Activated CD8-positive, alpha-beta T cell treated with anti-CD3 and anti-CD28 coated beads for 36 hours (primary cell): ENCODE measurements around the gene MSMP. TPM values are rescaled to one million over a fixed set of nuclear protein-coding genes. Genes with fewer than 3 reads are reported as not detected.

Experiments used
- ATAC-seq: fragments of 200-7000 bp; cut with Tn5 transposase; one replicate; pipeline ENCODE4 v1.10.0; 2021; ENCODE audit warnings: mild to moderate bottlenecking, moderate library complexity
- CTCF ChIA-PET: fragments of 350-600 bp; sonication (Branson Sonifier 250); formaldehyde crosslinking; loops from one replicate; lab custom pipeline; 2021; ENCODE audit warnings: antibody characterized with exemption; lab: Charles Lee
- POLR2A ChIA-PET: fragments of 350-600 bp; sonication (Branson Sonifier 250); formaldehyde crosslinking; loops from one replicate; lab custom pipeline; 2021; ENCODE audit warnings: antibody characterized with exemption; lab: Charles Lee
- DNase-seq: peaks from one replicate; pipeline ENCODE4 v3.0.0-alpha.2; 2020
- H3K27ac Mint-ChIP-seq: one replicate; pipeline ENCODE4 v1.8.0; 2021; ENCODE audit warnings: mild to moderate bottlenecking, mixed read lengths
- H3K27me3 Mint-ChIP-seq: one replicate; pipeline ENCODE4 v1.8.0; 2021; ENCODE audit warnings: mixed read lengths
- H3K36me3 Mint-ChIP-seq: one replicate; pipeline ENCODE4 v1.8.0; 2021; ENCODE audit warnings: low read depth, mixed read lengths
- H3K4me1 Mint-ChIP-seq: one replicate; pipeline ENCODE4 v1.8.0; 2021; ENCODE audit warnings: low read depth, mixed read lengths
- H3K4me3 Mint-ChIP-seq: one replicate; pipeline ENCODE4 v1.8.0; 2021; ENCODE audit warnings: mild to moderate bottlenecking, moderate library complexity, mixed read lengths
- H3K9me3 Mint-ChIP-seq: one replicate; pipeline ENCODE4 v1.8.0; 2021; ENCODE audit warnings: mixed read lengths
- CTCF ChIP-seq: fragments of 200-600 bp; IDR thresholded peaks from one replicate; pipeline ENCODE4 v1.8.0; 2022; ENCODE audit warnings: antibody characterized with exemption, mild to moderate bottlenecking
- intact Hi-C: fragments of 100-400 bp; cut with micrococcal nuclease; formaldehyde crosslinking; loops from one replicate; pipeline ENCODE4 v1.10.0; 2022
- total RNA-seq, 2 experiments: library from RNA; stranded (reverse); gene quantifications; one replicate each; pipeline ENCODE4 v1.2.3, GENCODE V29; 2021

MSMP gene
- total RNA-seq, 2 experiments from 2014 or later = 0.59 to 0.67 TPM

GRCh38 chr9:35789541-35789940 lies 35.5 kb upstream of the MSMP start:
- no peak for DNase-seq
- H3K4me1 Mint-ChIP-seq = peaks cover 7% of the 10 kb centered on the region
- no peak for ATAC-seq
- POLR2A ChIA-PET = no interaction called here
- no peaks in the 10 kb centered on the region for H3K9me3 Mint-ChIP-seq
- intact Hi-C loops = no loop called here
- no peak overlapping the region for H3K4me3 Mint-ChIP-seq
- no peaks in the 10 kb centered on the region for H3K27me3 Mint-ChIP-seq
- CTCF ChIA-PET = interaction anchor here (0.7 to 6.4 kb wide), 43 partner anchors 8 to 282 kb away, joined by 3 to 66 read pairs (median 5); partner anchors contain the start of genes ARHGEF39, FAM221B, HINT2 and MSMP
- H3K36me3 Mint-ChIP-seq = peaks cover 18% of the 10 kb centered on the region
- TF ChIP-seq CTCF = no peak
- no peak overlapping the region for H3K27ac Mint-ChIP-seq

- TF ChIP-seq CTCF = no peak
- CTCF ChIA-PET = interaction anchor here (1.0 to 1.7 kb wide), 3 partner anchors 10 to 119 kb away, joined by 3 to 5 read pairs (median 5); no protein-coding TSS in a partner anchor
- DNase-seq (no peak), ATAC-seq (no peak)
- intact Hi-C loops = no loop called here
- Mint-ChIP-seq H3K27me3 (no peaks in the 10 kb centered on the region), H3K36me3 (peaks cover 31% of the 10 kb centered on the region), H3K27ac (no peak overlapping the region), H3K4me3 (no peak overlapping the region), H3K4me1 (peaks cover 3% of the 10 kb centered on the region), H3K9me3 (no peaks in the 10 kb centered on the region)
- POLR2A ChIA-PET = interaction anchor here (0.7 kb wide), 2 partner anchors 11 to 240 kb away, joined by 3 to 4 read pairs; no protein-coding TSS in a partner anchor
Measured at GRCh38 chr9:35783418-35783817, 29.3 kb upstream of the MSMP start.

- DNase-seq (no peak), ATAC-seq (no peak)
- no peak for TF ChIP-seq CTCF
- peaks cover under 1% of the 10 kb centered on the region for H3K4me1 Mint-ChIP-seq
- H3K9me3 Mint-ChIP-seq = no peaks in the 10 kb centered on the region
- no peak overlapping the region for H3K27ac Mint-ChIP-seq
- peaks cover 23% of the 10 kb centered on the region for H3K36me3 Mint-ChIP-seq
- POLR2A ChIA-PET = no interaction called here
- no peak overlapping the region for H3K4me3 Mint-ChIP-seq
- no peaks in the 10 kb centered on the region for H3K27me3 Mint-ChIP-seq
- CTCF ChIA-PET = interaction anchor here (1.7 to 1.9 kb wide), 2 partner anchors 9 to 101 kb away, joined by 7 to 10 read pairs; no protein-coding TSS in a partner anchor
- intact Hi-C loops = no loop called here
Measured at GRCh38 chr9:35781066-35781465, 27.0 kb upstream of the MSMP start.

- H3K27me3 Mint-ChIP-seq = no peaks in the 10 kb centered on the region
- POLR2A ChIA-PET = interaction anchor here (0.6 kb wide), 1 partner anchor 36 kb away, joined by 3 read pairs; the partner anchor contains the start of gene HINT2
- no peak for ATAC-seq
- DNase-seq = no peak
- intact Hi-C loops = no loop called here
- no peak overlapping the region for H3K4me3 Mint-ChIP-seq
- TF ChIP-seq CTCF = no peak
- peaks cover 13% of the 10 kb centered on the region for H3K36me3 Mint-ChIP-seq
- CTCF ChIA-PET = interaction anchor here (0.8 to 4.1 kb wide), 8 partner anchors 8 to 104 kb away, joined by 3 to 17 read pairs (median 4); no protein-coding TSS in a partner anchor
- H3K9me3 Mint-ChIP-seq = no peaks in the 10 kb centered on the region
- peaks cover 6% of the 10 kb centered on the region for H3K4me1 Mint-ChIP-seq
- H3K27ac Mint-ChIP-seq = no peak overlapping the region
Measured at GRCh38 chr9:35778496-35778895, 24.4 kb upstream of the MSMP start.

GRCh38 chr9:35776018-35776417 lies 21.9 kb upstream of the MSMP start:
- TF ChIP-seq CTCF = no peak
- Mint-ChIP-seq H3K4me3 (no peak overlapping the region), H3K27ac (no peak overlapping the region), H3K36me3 (peaks cover 9% of the 10 kb centered on the region), H3K9me3 (no peaks in the 10 kb centered on the region), H3K27me3 (no peaks in the 10 kb centered on the region), H3K4me1 (peaks cover 6% of the 10 kb centered on the region)
- ATAC-seq (peak; percentile 37), DNase-seq (no peak)
- intact Hi-C loops = no loop called here
- POLR2A ChIA-PET = no interaction called here
- CTCF ChIA-PET = interaction anchor here (0.9 to 4.1 kb wide), 5 partner anchors 12 to 106 kb away, joined by 3 to 17 read pairs (median 4); no protein-coding TSS in a partner anchor
